CMK (cell line): ENCODE data around the gene TAF1A.

ENCODE experiments used
- DNase-seq: peaks from one replicate; pipeline ENCODE4 v3.0.0-alpha.2; 2010; ENCODE audit warnings: low read depth

The TAF1A gene

GRCh38 chr1:222535455-222535854, 54.3 kb downstream of the TAF1A start:
- no peak for DNase-seq

GRCh38 chr1:222530852-222531251, 58.9 kb downstream of the TAF1A start:
- DNase-seq = no peak

DNA sequence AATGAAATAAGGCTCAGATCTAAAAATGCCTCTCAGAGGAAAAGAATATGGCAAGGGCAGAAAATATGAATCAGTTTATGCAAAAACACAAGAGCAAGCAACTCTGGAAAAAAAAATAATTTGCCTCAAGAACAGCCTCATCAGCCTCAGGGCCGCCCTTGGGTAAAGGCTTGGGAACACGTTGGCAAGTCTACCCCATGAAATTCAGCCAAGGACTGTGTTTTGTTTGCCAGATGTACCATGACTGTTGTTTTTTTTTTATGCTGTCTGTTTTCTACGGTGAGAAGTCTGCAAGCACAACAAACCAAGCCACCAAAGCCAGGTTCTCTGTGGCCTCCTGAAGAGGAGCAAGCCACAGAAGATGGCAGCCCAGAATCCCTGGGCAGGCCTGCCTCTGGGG, 59.8 kb downstream of the TAF1A start:
- no peak for DNase-seq

- DNase-seq = no peak
Observed at GRCh38 chr1:222529181-222529580, 60.6 kb downstream of the TAF1A start.

- no peak for DNase-seq
Observed at GRCh38 chr1:222525951-222526350, 63.8 kb downstream of the TAF1A start.

GRCh38 chr1:222523852-222524251, 65.9 kb downstream of the TAF1A start:
- DNase-seq = no peak

GRCh38 chr1:222522105-222522915, 67.4 kb downstream of the TAF1A start:
- DNase-seq = no peak

DNA sequence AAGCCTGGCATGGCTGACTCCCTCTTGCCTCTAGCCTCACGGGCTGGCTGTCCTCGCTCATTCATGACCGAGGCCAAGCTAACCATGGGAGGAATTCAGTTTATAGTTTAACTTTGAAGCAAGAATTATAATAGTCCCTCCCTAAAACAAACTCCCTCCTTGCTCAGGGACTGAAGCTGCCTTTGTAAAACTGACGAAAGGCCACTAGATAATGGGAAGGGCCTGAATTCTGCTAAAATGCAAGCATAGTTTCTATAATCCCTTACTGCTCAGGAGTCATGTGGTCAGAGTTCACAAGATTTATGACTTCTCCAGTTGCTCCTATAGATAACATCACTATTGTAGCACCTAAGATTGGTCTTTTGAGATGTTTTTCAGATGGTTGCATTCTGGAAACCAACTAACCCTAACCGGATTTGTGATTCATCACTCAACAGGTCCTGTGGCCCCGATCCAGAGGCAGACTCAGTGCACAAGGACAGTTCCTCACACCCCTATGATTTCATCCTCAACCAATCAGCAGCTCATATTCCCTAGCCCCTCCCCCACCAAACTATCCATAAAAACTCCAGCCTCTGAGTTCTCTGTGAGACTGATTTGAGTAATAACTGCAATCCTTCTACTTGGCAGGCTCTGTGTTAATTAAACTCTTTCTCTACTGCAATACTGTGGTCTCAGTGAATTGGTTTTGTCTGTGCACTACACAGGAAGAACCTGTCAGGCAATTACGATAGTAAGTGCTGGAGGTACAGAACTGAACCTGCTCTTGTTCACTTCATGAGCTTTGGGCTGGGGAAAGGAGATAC, 68.2 kb downstream of the TAF1A start:
- no peak for DNase-seq
